MM.1S (cell line): Measurements from ENCODE around the gene LRIT3.

Source experiments
- EZH2 ChIP-seq: fragments of 300-600 bp; sonication (generic); optimal IDR thresholded peaks from 2 replicates; pipeline ENCODE3; 2017; ENCODE audit warnings: low read depth, mild to moderate bottlenecking, antibody characterized with exemption, low read length, mixed read lengths
- EZH2phosphoT487 ChIP-seq: fragments of 300-600 bp; sonication (generic); IDR thresholded peaks from 2 replicates; pipeline ENCODE4 v1.6.1; 2018; ENCODE audit warnings: antibody characterized with exemption, low read length
- TF ChIP-seq, protein P1 (sequence below): fragments of 300-600 bp; sonication (generic); IDR thresholded peaks from 2 replicates; pipeline ENCODE4 v1.5.1; 2016; ENCODE audit warnings: antibody characterized with exemption, low read length, mixed read lengths

GRCh38 chr4:109890076-109890475 is 42.2 kb downstream of the LRIT3 start:
- TF ChIP-seq, protein P1, sequence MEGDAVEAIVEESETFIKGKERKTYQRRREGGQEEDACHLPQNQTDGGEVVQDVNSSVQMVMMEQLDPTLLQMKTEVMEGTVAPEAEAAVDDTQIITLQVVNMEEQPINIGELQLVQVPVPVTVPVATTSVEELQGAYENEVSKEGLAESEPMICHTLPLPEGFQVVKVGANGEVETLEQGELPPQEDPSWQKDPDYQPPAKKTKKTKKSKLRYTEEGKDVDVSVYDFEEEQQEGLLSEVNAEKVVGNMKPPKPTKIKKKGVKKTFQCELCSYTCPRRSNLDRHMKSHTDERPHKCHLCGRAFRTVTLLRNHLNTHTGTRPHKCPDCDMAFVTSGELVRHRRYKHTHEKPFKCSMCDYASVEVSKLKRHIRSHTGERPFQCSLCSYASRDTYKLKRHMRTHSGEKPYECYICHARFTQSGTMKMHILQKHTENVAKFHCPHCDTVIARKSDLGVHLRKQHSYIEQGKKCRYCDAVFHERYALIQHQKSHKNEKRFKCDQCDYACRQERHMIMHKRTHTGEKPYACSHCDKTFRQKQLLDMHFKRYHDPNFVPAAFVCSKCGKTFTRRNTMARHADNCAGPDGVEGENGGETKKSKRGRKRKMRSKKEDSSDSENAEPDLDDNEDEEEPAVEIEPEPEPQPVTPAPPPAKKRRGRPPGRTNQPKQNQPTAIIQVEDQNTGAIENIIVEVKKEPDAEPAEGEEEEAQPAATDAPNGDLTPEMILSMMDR = no peak
- TF ChIP-seq EZH2phosphoT487 (no peak), EZH2 (no peak)
